Measurements from ENCODE around the gene ST3GAL6. TPM values are rescaled to one million over a fixed set of nuclear protein-coding genes. Genes with fewer than 3 reads are reported as not detected.

The ST3GAL6 gene
- total and polyA plus RNA-seq, 10 of the 15 experiments (the other 5 are each of a cell fraction or from before 2014, with no cell fraction given), result 19.5 to 41.2 (median 37.4) TPM

DNA sequence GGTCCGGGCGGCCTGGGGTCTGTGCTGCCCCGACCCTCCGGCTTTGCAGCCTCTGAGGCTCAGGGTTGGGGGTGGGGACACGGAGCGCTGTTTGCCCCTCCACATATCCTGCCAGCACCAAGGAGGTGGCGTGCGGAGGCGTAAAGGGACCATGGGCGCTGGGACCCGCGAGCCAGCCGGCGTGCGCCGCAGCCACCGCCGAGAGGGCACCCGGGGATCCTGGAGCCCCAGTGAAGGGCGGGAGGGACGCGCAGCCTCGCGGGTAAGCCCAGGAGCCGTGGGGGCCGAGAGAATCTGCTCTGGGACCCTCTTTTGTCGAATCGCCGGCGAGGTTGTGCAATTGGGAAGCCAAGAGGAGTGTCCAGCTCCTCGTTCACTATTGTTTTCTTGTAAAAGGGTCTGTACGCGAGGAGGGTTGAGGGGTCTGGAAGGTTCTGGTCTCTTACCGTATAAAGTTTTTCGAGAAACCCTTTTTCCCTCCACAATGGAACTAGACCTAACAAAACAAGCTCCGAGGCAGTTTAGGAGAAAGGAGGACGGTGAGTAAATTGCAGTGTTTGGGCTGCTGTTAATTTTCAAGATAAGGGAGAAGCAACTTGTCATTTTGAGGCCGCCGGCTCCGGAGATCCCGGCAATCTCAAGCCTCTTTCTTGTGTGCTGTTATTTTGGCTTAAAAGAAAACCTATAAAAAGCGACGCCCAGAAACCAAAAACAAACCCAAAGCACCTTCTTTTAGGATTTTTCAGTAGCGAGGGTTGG is 29.9 kb upstream of the ST3GAL6 start:
- in situ Hi-C loops (cut with MboI) (no loop called here), intact Hi-C loops (cut with micrococcal nuclease; ENCODE audit: unreplicated experiment) (loop anchor here (2.0 to 5.0 kb wide), 4 partner anchors 39 to 201 kb away; partner anchors contain the start of gene GPR15)
- DNase-seq (ENCODE audit: low read depth, low spot score) (no peak), FAIRE-seq (no peak), ATAC-seq (peak; percentile 47)
- no peaks in the 10 kb centered on the region for H3K27me3 ChIP-seq (replicated peaks in 1 of 2; ENCODE audit: control insufficient read depth in 2 of 2, insufficient read depth in 2 of 2, low read length in 1 of 2)
- ChIA-PET CTCF (interaction anchor here (0.7 to 2.4 kb wide), 8 partner anchors 8 to 200 kb away, joined by 3 to 6 read pairs (median 4); no protein-coding TSS in a partner anchor), SMC1A (ENCODE audit: uncharacterized antibody, unreplicated experiment) (interaction anchor here (0.7 to 4.8 kb wide), 16 partner anchors 11 to 172 kb away, joined by 3 to 51 read pairs (median 8); no protein-coding TSS in a partner anchor), RAD21 (ENCODE audit: unreplicated experiment) (interaction anchor here (0.7 to 7.4 kb wide), 15 partner anchors 9 to 175 kb away, joined by 3 to 48 read pairs (median 5); no protein-coding TSS in a partner anchor), POLR2A (interaction anchor here (0.7 to 5.3 kb wide), 13 partner anchors 7 to 141 kb away, joined by 3 to 43 read pairs (median 5); partner anchors contain the start of gene ST3GAL6)
- H2AFZ ChIP-seq (ENCODE audit: control insufficient read depth, low read depth, low read length), result peak overlapping the region; percentile 64
- no peaks in the 10 kb centered on the region for H3K9me3 ChIP-seq (replicated peaks; ENCODE audit: control insufficient read depth, insufficient read depth, low read length)
- H3K4me3 ChIP-seq, result peak overlapping the region; percentile 80
- no peaks in the 10 kb centered on the region for H3K36me3 ChIP-seq (ENCODE audit: control insufficient read depth in 2 of 2, insufficient read depth in 2 of 2, low read length in 1 of 2)
- H3K79me2 ChIP-seq (ENCODE audit: control insufficient read depth, insufficient read depth, low read length), result peaks cover 37% of the 10 kb centered on the region
- peak overlapping the region; percentile 73 for H3K4me2 ChIP-seq (ENCODE audit: control insufficient read depth, insufficient read depth)
- peak overlapping the region; percentile 73 for H3K9ac ChIP-seq (ENCODE audit: control insufficient read depth, insufficient read depth, low read length)
- 1% methylated on average over 34 of the region's 44 CpGs for WGBS (ENCODE audit: insufficient coverage, insufficient replicate concordance, low lambda C conversion rate, missing lambda C conversion rate)
- H3K4me1 ChIP-seq (ENCODE audit: control insufficient read depth, insufficient read depth, low read length), result no peaks in the 10 kb centered on the region
- peak overlapping the region; percentile 60 for H3K27ac ChIP-seq (ENCODE audit: control insufficient read depth, insufficient read depth)
- no TSS peak for BruUV-seq (replicated peaks)
- no peaks in the 10 kb centered on the region for H4K20me1 ChIP-seq (ENCODE audit: control insufficient read depth, insufficient read depth)
- TF ChIP-seq BHLHE40 (IDR thresholded peaks at IDR 0.05; ENCODE audit: borderline replicate concordance in 1 of 2, low read depth in 2 of 2, low read length in 1 of 2), result peak; percentile 28 to 43; a peak in 1 of 4 replicates
- TF ChIP-seq RB1 (IDR thresholded peaks at IDR 0.05; ENCODE audit: borderline replicate concordance), result no peak
- TF ChIP-seq PAX5 (IDR thresholded peaks at IDR 0.05; ENCODE audit: borderline replicate concordance, low read depth, low read length), result no peak
- no peak for TF ChIP-seq JUNB (IDR thresholded peaks at IDR 0.05)
- TF ChIP-seq NFIC (IDR thresholded peaks at IDR 0.05; ENCODE audit: low read depth, low read length), result no peak
- TF ChIP-seq TCF12 (IDR thresholded peaks at IDR 0.05; ENCODE audit: low read depth, low read length), result no peak
- TF ChIP-seq RFX5 (IDR thresholded peaks at IDR 0.05; ENCODE audit: low read depth, low read length), result no peak
- TF ChIP-seq, protein P1, sequence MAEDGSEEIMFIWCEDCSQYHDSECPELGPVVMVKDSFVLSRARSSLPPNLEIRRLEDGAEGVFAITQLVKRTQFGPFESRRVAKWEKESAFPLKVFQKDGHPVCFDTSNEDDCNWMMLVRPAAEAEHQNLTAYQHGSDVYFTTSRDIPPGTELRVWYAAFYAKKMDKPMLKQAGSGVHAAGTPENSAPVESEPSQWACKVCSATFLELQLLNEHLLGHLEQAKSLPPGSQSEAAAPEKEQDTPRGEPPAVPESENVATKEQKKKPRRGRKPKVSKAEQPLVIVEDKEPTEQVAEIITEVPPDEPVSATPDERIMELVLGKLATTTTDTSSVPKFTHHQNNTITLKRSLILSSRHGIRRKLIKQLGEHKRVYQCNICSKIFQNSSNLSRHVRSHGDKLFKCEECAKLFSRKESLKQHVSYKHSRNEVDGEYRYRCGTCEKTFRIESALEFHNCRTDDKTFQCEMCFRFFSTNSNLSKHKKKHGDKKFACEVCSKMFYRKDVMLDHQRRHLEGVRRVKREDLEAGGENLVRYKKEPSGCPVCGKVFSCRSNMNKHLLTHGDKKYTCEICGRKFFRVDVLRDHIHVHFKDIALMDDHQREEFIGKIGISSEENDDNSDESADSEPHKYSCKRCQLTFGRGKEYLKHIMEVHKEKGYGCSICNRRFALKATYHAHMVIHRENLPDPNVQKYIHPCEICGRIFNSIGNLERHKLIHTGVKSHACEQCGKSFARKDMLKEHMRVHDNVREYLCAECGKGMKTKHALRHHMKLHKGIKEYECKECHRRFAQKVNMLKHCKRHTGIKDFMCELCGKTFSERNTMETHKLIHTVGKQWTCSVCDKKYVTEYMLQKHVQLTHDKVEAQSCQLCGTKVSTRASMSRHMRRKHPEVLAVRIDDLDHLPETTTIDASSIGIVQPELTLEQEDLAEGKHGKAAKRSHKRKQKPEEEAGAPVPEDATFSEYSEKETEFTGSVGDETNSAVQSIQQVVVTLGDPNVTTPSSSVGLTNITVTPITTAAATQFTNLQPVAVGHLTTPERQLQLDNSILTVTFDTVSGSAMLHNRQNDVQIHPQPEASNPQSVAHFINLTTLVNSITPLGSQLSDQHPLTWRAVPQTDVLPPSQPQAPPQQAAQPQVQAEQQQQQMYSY (CRISPR knock-in tag; IDR thresholded peaks at IDR 0.05), result no peak
- TF ChIP-seq, protein P2, sequence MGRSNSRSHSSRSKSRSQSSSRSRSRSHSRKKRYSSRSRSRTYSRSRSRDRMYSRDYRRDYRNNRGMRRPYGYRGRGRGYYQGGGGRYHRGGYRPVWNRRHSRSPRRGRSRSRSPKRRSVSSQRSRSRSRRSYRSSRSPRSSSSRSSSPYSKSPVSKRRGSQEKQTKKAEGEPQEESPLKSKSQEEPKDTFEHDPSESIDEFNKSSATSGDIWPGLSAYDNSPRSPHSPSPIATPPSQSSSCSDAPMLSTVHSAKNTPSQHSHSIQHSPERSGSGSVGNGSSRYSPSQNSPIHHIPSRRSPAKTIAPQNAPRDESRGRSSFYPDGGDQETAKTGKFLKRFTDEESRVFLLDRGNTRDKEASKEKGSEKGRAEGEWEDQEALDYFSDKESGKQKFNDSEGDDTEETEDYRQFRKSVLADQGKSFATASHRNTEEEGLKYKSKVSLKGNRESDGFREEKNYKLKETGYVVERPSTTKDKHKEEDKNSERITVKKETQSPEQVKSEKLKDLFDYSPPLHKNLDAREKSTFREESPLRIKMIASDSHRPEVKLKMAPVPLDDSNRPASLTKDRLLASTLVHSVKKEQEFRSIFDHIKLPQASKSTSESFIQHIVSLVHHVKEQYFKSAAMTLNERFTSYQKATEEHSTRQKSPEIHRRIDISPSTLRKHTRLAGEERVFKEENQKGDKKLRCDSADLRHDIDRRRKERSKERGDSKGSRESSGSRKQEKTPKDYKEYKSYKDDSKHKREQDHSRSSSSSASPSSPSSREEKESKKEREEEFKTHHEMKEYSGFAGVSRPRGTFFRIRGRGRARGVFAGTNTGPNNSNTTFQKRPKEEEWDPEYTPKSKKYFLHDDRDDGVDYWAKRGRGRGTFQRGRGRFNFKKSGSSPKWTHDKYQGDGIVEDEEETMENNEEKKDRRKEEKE (IDR thresholded peaks at IDR 0.05), result no peak
- TF ChIP-seq, protein P3, sequence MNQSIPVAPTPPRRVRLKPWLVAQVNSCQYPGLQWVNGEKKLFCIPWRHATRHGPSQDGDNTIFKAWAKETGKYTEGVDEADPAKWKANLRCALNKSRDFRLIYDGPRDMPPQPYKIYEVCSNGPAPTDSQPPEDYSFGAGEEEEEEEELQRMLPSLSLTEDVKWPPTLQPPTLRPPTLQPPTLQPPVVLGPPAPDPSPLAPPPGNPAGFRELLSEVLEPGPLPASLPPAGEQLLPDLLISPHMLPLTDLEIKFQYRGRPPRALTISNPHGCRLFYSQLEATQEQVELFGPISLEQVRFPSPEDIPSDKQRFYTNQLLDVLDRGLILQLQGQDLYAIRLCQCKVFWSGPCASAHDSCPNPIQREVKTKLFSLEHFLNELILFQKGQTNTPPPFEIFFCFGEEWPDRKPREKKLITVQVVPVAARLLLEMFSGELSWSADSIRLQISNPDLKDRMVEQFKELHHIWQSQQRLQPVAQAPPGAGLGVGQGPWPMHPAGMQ (IDR thresholded peaks at IDR 0.05; ENCODE audit: borderline replicate concordance), result no peak
- TF ChIP-seq SUPT20H (IDR thresholded peaks at IDR 0.05; ENCODE audit: borderline replicate concordance, control insufficient read depth, low read depth, low read length), result no peak
- no peak for TF ChIP-seq ZZZ3 (IDR thresholded peaks at IDR 0.05; ENCODE audit: control insufficient read depth, insufficient read length, low read depth)
- TF ChIP-seq IKZF1 (conservative IDR thresholded peaks at IDR 0.05), result no peak
- no peak for TF ChIP-seq ZNF24 (IDR thresholded peaks at IDR 0.05)
